PFSK-1 (cell line): ENCODE results near the gene PLEKHA6.

Experiments used
- POLR2AphosphoS5 ChIP-seq: IDR thresholded peaks from 2 replicates; pipeline ENCODE4 v1.6.1; 2012; ENCODE audit warnings: low read depth, mild to moderate bottlenecking, control low read depth, low read length, moderate library complexity
- REST ChIP-seq, 2 experiments: IDR thresholded peaks; 2 replicates each; pipeline versions ENCODE4 v1.6.1 to v1.8.0; 2011 to 2012; ENCODE audit warnings: low read depth in 2 of 2, low read length in 2 of 2, control low read depth in 1 of 2, inconsistent platforms in 1 of 2, mild to moderate bottlenecking in 1 of 2, moderate library complexity in 1 of 2; ENCODE audit not compliant: insufficient read depth in 1 of 2
- SIN3A ChIP-seq: IDR thresholded peaks from 2 replicates; pipeline ENCODE4 v1.6.1; 2012; ENCODE audit warnings: mild to moderate bottlenecking, low read length, moderate library complexity, borderline replicate concordance; ENCODE audit not compliant: insufficient read depth
- TAF1 ChIP-seq: IDR thresholded peaks from 2 replicates; pipeline ENCODE4 v1.6.1; 2012; ENCODE audit warnings: low read length, control low read depth, borderline replicate concordance; ENCODE audit not compliant: insufficient read depth

- no peak for TF ChIP-seq TAF1
- TF ChIP-seq SIN3A, result no peak
- no peak for TF ChIP-seq POLR2AphosphoS5
- TF ChIP-seq REST (IDR thresholded peaks at IDR 0.05; ENCODE audit: insufficient read depth in 1 of 2, low read depth in 2 of 2, low read length in 2 of 2), result no peak
These were observed 148.7 kb downstream of the PLEKHA6 start for GRCh38 chr1:204211046-204211445.
